ENCODE measurements around the gene LIN37. TPM values are rescaled to one million over a fixed set of nuclear protein-coding genes. Genes with fewer than 3 reads are reported as not detected.
A peak's percentile ranks its signal among the peaks of the same experiment; 100 is the strongest.

The LIN37 gene
- total and polyA plus RNA-seq, 2 experiments from 2014 or later, result 4.3 to 6.8 TPM

- Histone ChIP-seq H3F3A (replicated peaks; ENCODE audit: low read depth) (peaks cover 10% of the 10 kb centered on the region; the same call in 1 of the 2 replicates), H3K4me2 (no peak overlapping the region), H3K79me2 (replicated peaks; ENCODE audit: insufficient read depth) (peaks cover 21% of the 10 kb centered on the region), H3K4me3 (no peak overlapping the region), H3K36me3 (ENCODE audit: insufficient read depth) (peaks cover 11% of the 10 kb centered on the region; the same call in 1 of the 2 replicates), H3K27me3 (ENCODE audit: insufficient read depth) (no peaks in the 10 kb centered on the region), H3K9me2 (ENCODE audit: insufficient read depth) (no peaks in the 10 kb centered on the region), H2AFZ (no peak overlapping the region), H4K20me1 (replicated peaks; ENCODE audit: insufficient read depth) (peaks cover 11% of the 10 kb centered on the region), H3K27ac (ENCODE audit: low read depth) (no peak overlapping the region), H3K4me1 (ENCODE audit: insufficient read depth) (peaks cover 18% of the 10 kb centered on the region)
- ATAC-seq (no peak), DNase-seq (ENCODE audit: low spot score) (no peak)
- peaks cover 45% of the 10 kb centered on the region for H3K36me3 Mint-ChIP-seq (ENCODE audit: low read depth)
- H3K27me3 Mint-ChIP-seq (ENCODE audit: insufficient read depth, low read depth, poor library complexity), result peaks cover 32% of the 10 kb centered on the region
- H3K27ac Mint-ChIP-seq, result no peak overlapping the region
- H3K4me1 Mint-ChIP-seq, result peaks cover 20% of the 10 kb centered on the region
- no peak for TF ChIP-seq STAT1 (IDR thresholded peaks at IDR 0.05; ENCODE audit: unreplicated experiment)
- no peak for TF ChIP-seq ZNF331 (CRISPR knock-in tag; IDR thresholded peaks at IDR 0.05; ENCODE audit: low read depth)
- no peak for TF ChIP-seq EZH2 (IDR thresholded peaks at IDR 0.05; ENCODE audit: low read depth, unreplicated experiment)
- TF ChIP-seq ZNF114 (CRISPR knock-in tag; IDR thresholded peaks at IDR 0.05), result no peak
- no peak for TF ChIP-seq NANOG (IDR thresholded peaks at IDR 0.05; ENCODE audit: borderline replicate concordance)
- no peak for TF ChIP-seq CREB1 (CRISPR knock-in tag; IDR thresholded peaks at IDR 0.05; ENCODE audit: low read depth)
- no peak for TF ChIP-seq EZH2phosphoT487 (IDR thresholded peaks at IDR 0.05; ENCODE audit: unreplicated experiment)
- TF ChIP-seq CTCF (conservative IDR thresholded peaks at IDR 0.05; ENCODE audit: low read depth in 2 of 2), result no peak
- no peak for TF ChIP-seq ZNF462 (CRISPR knock-in tag; IDR thresholded peaks at IDR 0.05)
- TF ChIP-seq ETS1 (IDR thresholded peaks at IDR 0.05), result no peak
- no peak for TF ChIP-seq REST (IDR thresholded peaks at IDR 0.05; ENCODE audit: unreplicated experiment)
- TF ChIP-seq JUNB (IDR thresholded peaks at IDR 0.05; ENCODE audit: unreplicated experiment), result no peak
- TF ChIP-seq POLR2AphosphoS5 (IDR thresholded peaks at IDR 0.05; ENCODE audit: low read depth), result no peak
- no peaks in the 10 kb centered on the region; the same call in 2 of the 3 replicates for H3K9me3 Mint-ChIP-seq
- H3K4me3 Mint-ChIP-seq, result peak overlapping the region; percentile 45; the same call in 1 of the 3 replicates
These were observed 28.2 kb upstream of the LIN37 start for GRCh38 chr19:35720163-35720524.

Measured in GM23338 (cell line).